K562 (cell line): Measurements from ENCODE around the gene OPA1. TPM values are rescaled to one million over a fixed set of nuclear protein-coding genes. Genes with fewer than 3 reads are reported as not detected.

Experiments
- CREB3 ChIP-seq: fragments of 450-650 bp; conservative IDR thresholded peaks from 2 replicates; pipeline ENCODE4 v1.6.1; 2016; ENCODE audit warnings: missing genetic modification characterization, low read depth, mild to moderate bottlenecking, missing compliant biosample characterization, moderate library complexity
- DNMT1 ChIP-seq: fragments of 450-650 bp; IDR thresholded peaks from 2 replicates; pipeline ENCODE4 v1.6.1; 2016; ENCODE audit warnings: antibody characterized with exemption, mild to moderate bottlenecking
- ELF4 ChIP-seq: fragments of 450-650 bp; formaldehyde crosslinking; IDR thresholded peaks from 2 replicates; pipeline ENCODE4 v1.4.0; 2022; ENCODE audit warnings: missing genetic modification characterization
- ETS1 ChIP-seq: conservative IDR thresholded peaks from 2 replicates; pipeline ENCODE4 v1.6.1; 2011; ENCODE audit warnings: low read depth, mild to moderate bottlenecking, low read length; ENCODE audit not compliant: control insufficient read depth
- KDM2B ChIP-seq: fragments of 250-450 bp; sonication (Bioruptor Pico); IDR thresholded peaks from 2 replicates; pipeline ENCODE4 v1.8.0; 2021; ENCODE audit warnings: mild to moderate bottlenecking, moderate library complexity
- NR2C1 ChIP-seq, 2 experiments: fragments of 450-650 bp; IDR thresholded peaks; 2 replicates each; pipeline ENCODE4 v1.6.1; 2017; ENCODE audit warnings: mild to moderate bottlenecking in 2 of 2, antibody characterized with exemption in 1 of 2, inconsistent platforms in 1 of 2, missing compliant biosample characterization in 1 of 2, missing genetic modification characterization in 1 of 2
- PCBP1 ChIP-seq: fragments of 200-400 bp; formaldehyde crosslinking; IDR thresholded peaks from 2 replicates; pipeline ENCODE4 v1.6.1; 2018; ENCODE audit warnings: mild to moderate bottlenecking, low read depth, low read length; ENCODE audit not compliant: poor library complexity, severe bottlenecking
- SPI1 ChIP-seq: IDR thresholded peaks from 2 replicates; pipeline ENCODE4 v1.6.1; 2011; ENCODE audit warnings: low read depth, low read length, control low read depth, borderline replicate concordance
- STAT5B ChIP-seq: fragments of 250-450 bp; sonication (Bioruptor Pico); IDR thresholded peaks from 2 replicates; pipeline ENCODE4 v1.8.0; 2021; ENCODE audit warnings: mild to moderate bottlenecking, inconsistent platforms
- WHSC1 ChIP-seq: IDR thresholded peaks from one replicate; pipeline ENCODE4 v1.6.1; 2012; ENCODE audit warnings: low read length, control low read depth, inconsistent platforms
- ZKSCAN8 ChIP-seq: fragments of 200-800 bp; sonication (Bioruptor generic); IDR thresholded peaks from 2 replicates; pipeline ENCODE4 v1.6.1; 2016; ENCODE audit warnings: missing genetic modification characterization, missing compliant biosample characterization
- ZNF197 ChIP-seq: fragments of 200-800 bp; sonication (Bioruptor generic); IDR thresholded peaks from 2 replicates; pipeline ENCODE4 v1.6.1; 2016; ENCODE audit warnings: low read depth, missing genetic modification characterization, missing compliant biosample characterization
- ZNF778 ChIP-seq: fragments of 450-650 bp; formaldehyde crosslinking; IDR thresholded peaks from 2 replicates; pipeline ENCODE4 v1.4.0; 2020; ENCODE audit warnings: mild to moderate bottlenecking, moderate library complexity
- polyA plus RNA-seq, 8 experiments: library from polyadenylated mRNA; depleted of rRNA in 4 of 8; stranded (reverse) in 5 of 8; unstranded in 3 of 8; fragments of >200 nt; fragmentation: Nextera tagmentation in 2 of 8; fragmentation: Illumina TruSeq in 1 of 8; extraction: Ambion mirVana in 2 of 8; extraction: Trizol in 1 of 8; gene quantifications; 2 replicates each; pipeline versions ENCODE4 v1.2.1 to v1.2.3, GENCODE V29; 2011 to 2014; ENCODE audit warnings: inconsistent platforms in 1 of 8, missing spikeins in 1 of 8
- total RNA-seq, 7 experiments: library from RNA; depleted of rRNA in 6 of 7; stranded (reverse); fragments of >200 nt in 6 of 7; fragmentation: Illumina TruSeq in 2 of 7; extraction: Trizol in 2 of 7; gene quantifications; 2 replicates each; pipeline versions ENCODE4 v1.2.1 to v1.2.3, GENCODE V29; 2011 to 2021; ENCODE audit warnings: low replicate concordance in 1 of 7
- TF ChIP-seq, protein P1 (sequence below): fragments of 250-450 bp; sonication (Bioruptor Pico); IDR thresholded peaks from 2 replicates; pipeline ENCODE4 v1.8.0; 2021; ENCODE audit warnings: mild to moderate bottlenecking, moderate library complexity
- TF ChIP-seq, protein P2 (sequence below): fragments of 450-650 bp; formaldehyde crosslinking; IDR thresholded peaks from 2 replicates; pipeline ENCODE4 v1.4.0; 2020; ENCODE audit warnings: mild to moderate bottlenecking, mixed read lengths
- TF ChIP-seq, protein P3 (sequence below): sonication (generic); formaldehyde crosslinking; IDR thresholded peaks from 2 replicates; pipeline ENCODE4 v1.8.0; 2023; ENCODE audit warnings: mild to moderate bottlenecking, missing genetic modification reagents
- TF ChIP-seq, protein P4 (sequence below): fragments of 450-650 bp; formaldehyde crosslinking; IDR thresholded peaks from 2 replicates; pipeline ENCODE4 v1.4.0; 2022; ENCODE audit warnings: missing genetic modification characterization

OPA1 gene
- total and polyA plus RNA-seq, 9 of the 15 experiments (the other 6 are each of a cell fraction or from before 2014, with no cell fraction given): 19.7 to 127 (median 94.7) TPM

GRCh38 chr3:193590088-193590856 lies 2.7 kb upstream of the OPA1 start (continued):
- TF ChIP-seq, protein P1, sequence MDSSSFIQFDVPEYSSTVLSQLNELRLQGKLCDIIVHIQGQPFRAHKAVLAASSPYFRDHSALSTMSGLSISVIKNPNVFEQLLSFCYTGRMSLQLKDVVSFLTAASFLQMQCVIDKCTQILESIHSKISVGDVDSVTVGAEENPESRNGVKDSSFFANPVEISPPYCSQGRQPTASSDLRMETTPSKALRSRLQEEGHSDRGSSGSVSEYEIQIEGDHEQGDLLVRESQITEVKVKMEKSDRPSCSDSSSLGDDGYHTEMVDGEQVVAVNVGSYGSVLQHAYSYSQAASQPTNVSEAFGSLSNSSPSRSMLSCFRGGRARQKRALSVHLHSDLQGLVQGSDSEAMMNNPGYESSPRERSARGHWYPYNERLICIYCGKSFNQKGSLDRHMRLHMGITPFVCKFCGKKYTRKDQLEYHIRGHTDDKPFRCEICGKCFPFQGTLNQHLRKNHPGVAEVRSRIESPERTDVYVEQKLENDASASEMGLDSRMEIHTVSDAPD: no peak
- TF ChIP-seq, protein P2, sequence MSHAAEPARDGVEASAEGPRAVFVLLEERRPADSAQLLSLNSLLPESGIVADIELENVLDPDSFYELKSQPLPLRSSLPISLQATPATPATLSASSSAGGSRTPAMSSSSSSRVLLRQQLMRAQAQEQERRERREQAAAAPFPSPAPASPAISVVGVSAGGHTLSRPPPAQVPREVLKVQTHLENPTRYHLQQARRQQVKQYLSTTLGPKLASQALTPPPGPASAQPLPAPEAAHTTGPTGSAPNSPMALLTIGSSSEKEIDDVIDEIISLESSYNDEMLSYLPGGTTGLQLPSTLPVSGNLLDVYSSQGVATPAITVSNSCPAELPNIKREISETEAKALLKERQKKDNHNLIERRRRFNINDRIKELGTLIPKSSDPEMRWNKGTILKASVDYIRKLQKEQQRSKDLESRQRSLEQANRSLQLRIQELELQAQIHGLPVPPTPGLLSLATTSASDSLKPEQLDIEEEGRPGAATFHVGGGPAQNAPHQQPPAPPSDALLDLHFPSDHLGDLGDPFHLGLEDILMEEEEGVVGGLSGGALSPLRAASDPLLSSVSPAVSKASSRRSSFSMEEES (CRISPR knock-in tag): no peak
- no peak for TF ChIP-seq PCBP1
- TF ChIP-seq ELF4 (CRISPR knock-in tag): no peak
- TF ChIP-seq ZNF197: 0 out of 2 replicates have a peak, but pooled peaks have one; percentile 54
- TF ChIP-seq, protein P3, sequence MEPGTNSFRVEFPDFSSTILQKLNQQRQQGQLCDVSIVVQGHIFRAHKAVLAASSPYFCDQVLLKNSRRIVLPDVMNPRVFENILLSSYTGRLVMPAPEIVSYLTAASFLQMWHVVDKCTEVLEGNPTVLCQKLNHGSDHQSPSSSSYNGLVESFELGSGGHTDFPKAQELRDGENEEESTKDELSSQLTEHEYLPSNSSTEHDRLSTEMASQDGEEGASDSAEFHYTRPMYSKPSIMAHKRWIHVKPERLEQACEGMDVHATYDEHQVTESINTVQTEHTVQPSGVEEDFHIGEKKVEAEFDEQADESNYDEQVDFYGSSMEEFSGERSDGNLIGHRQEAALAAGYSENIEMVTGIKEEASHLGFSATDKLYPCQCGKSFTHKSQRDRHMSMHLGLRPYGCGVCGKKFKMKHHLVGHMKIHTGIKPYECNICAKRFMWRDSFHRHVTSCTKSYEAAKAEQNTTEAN (CRISPR knock-in tag): no peak
- no peak for TF ChIP-seq WHSC1
- TF ChIP-seq, protein P4, sequence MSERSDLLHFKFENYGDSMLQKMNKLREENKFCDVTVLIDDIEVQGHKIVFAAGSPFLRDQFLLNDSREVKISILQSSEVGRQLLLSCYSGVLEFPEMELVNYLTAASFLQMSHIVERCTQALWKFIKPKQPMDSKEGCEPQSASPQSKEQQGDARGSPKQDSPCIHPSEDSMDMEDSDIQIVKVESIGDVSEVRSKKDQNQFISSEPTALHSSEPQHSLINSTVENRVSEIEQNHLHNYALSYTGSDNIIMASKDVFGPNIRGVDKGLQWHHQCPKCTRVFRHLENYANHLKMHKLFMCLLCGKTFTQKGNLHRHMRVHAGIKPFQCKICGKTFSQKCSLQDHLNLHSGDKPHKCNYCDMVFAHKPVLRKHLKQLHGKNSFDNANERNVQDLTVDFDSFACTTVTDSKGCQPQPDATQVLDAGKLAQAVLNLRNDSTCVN (CRISPR knock-in tag): peak; percentile 66; the same call in 1 of the 2 replicates
- no peak for TF ChIP-seq ETS1
- 0 out of 2 replicates have a peak, but pooled peaks have one; percentile 73 for TF ChIP-seq KDM2B
- no peak for TF ChIP-seq NR2C1 (IDR thresholded peaks at IDR 0.05)
- peak; percentile 88 for TF ChIP-seq NR2C1 (tag; IDR thresholded peaks at IDR 0.05)
- peak; percentile 79 for TF ChIP-seq SPI1
- peak; percentile 66; the same call in 1 of the 2 replicates for TF ChIP-seq ZKSCAN8 (CRISPR knock-in tag)
- peak; percentile 39; the same call in 1 of the 2 replicates for TF ChIP-seq STAT5B (CRISPR knock-in tag)
- TF ChIP-seq DNMT1: no peak
- no peak for TF ChIP-seq ZNF778 (CRISPR knock-in tag)
- TF ChIP-seq CREB3 (tag): peak; percentile 93
